OCI-LY7 (cell line): ENCODE measurements around the gene PRMT5. TPM values are rescaled to one million over a fixed set of nuclear protein-coding genes. Genes with fewer than 3 reads are reported as not detected.
"Not testable (repeated sequence)": the region's sequence is repeated elsewhere in the genome, so short reads cannot be mapped to it uniquely, and the experiment has no call there.

Experiments
- BruUV-seq: library from RNA; stranded (reverse); fragments of 400-500 nt; replicated peaks from 2 replicates; lab custom pipeline; 2021; lab: Mats Ljungman, UMichigan
- CTCF ChIA-PET: fragments of 300-600 bp; sonication (Branson Sonifier 250); formaldehyde crosslinking; loops from one replicate; lab custom pipeline; 2022; ENCODE audit warnings: antibody characterized with exemption; ENCODE audit not compliant: unreplicated experiment; lab: Charles Lee
- POLR2A ChIA-PET: fragments of 300-600 bp; sonication (Branson Sonifier 250); formaldehyde crosslinking; loops from one replicate; lab custom pipeline; 2022; ENCODE audit warnings: antibody characterized with exemption; lab: Charles Lee
- DNase-seq: peaks from one replicate; pipeline ENCODE4 v3.0.0-alpha.2; 2015; ENCODE audit warnings: low spot score
- H2AFZ ChIP-seq: fragments of 200-600 bp; sonication (generic), shearing (Covaris generic); 2 replicates; pipeline ENCODE4 v1.6.1; 2014; ENCODE audit warnings: mild to moderate bottlenecking, antibody characterized with exemption, low read length, moderate library complexity
- H3K27ac ChIP-seq: fragments of 200-600 bp; sonication (generic); 2 replicates; pipeline ENCODE4 v1.5.1; 2014; ENCODE audit warnings: mixed run types, low read depth, mild to moderate bottlenecking, moderate library complexity, low read length, inconsistent platforms; ENCODE audit not compliant: poor library complexity, severe bottlenecking
- H3K36me3 ChIP-seq: fragments of 200-600 bp; sonication (generic); 2 replicates; pipeline ENCODE4 v1.6.1; 2014; ENCODE audit warnings: mild to moderate bottlenecking, antibody characterized with exemption, low read length, moderate library complexity, mixed read lengths; ENCODE audit not compliant: insufficient read depth
- H3K4me1 ChIP-seq: fragments of 200-600 bp; sonication (generic); 2 replicates; pipeline ENCODE4 v1.5.1; 2014; ENCODE audit warnings: mild to moderate bottlenecking, low read length; ENCODE audit not compliant: insufficient read depth, poor library complexity, severe bottlenecking
- H3K4me2 ChIP-seq: fragments of 200-600 bp; sonication (generic); 2 replicates; pipeline ENCODE4 v1.6.1; 2014; ENCODE audit warnings: mild to moderate bottlenecking, low read length
- H3K4me3 ChIP-seq: fragments of 200-600 bp; sonication (generic); 2 replicates; pipeline ENCODE4 v1.5.1; 2014; ENCODE audit warnings: mild to moderate bottlenecking, low read depth, low read length; ENCODE audit not compliant: poor library complexity, severe bottlenecking
- H3K79me2 ChIP-seq: fragments of 200-600 bp; sonication (generic); 2 replicates; pipeline ENCODE4 v1.6.1; 2016; ENCODE audit warnings: low read depth, mild to moderate bottlenecking, low read length, moderate library complexity, mixed read lengths; ENCODE audit not compliant: insufficient read depth
- H3K9me2 ChIP-seq: fragments of 200-600 bp; sonication (generic); 2 replicates; pipeline ENCODE4 v1.6.1; 2016; ENCODE audit warnings: mild to moderate bottlenecking, low read length, mixed read lengths; ENCODE audit not compliant: insufficient read depth
- H3K9me3 ChIP-seq: fragments of 200-600 bp; sonication (generic); 2 replicates; pipeline ENCODE4 v1.6.1; 2014; ENCODE audit warnings: mild to moderate bottlenecking, mixed run types, low read length, mixed read lengths
- H4K20me1 ChIP-seq: fragments of 200-600 bp; sonication (generic); 2 replicates; pipeline ENCODE4 v1.6.1; 2014; ENCODE audit warnings: mild to moderate bottlenecking, antibody characterized with exemption, low read length, moderate library complexity, mixed read lengths; ENCODE audit not compliant: insufficient read depth
- EZH2phosphoT487 ChIP-seq: fragments of 200-600 bp; sonication (generic); IDR thresholded peaks from 2 replicates; pipeline ENCODE4 v1.6.1; 2018; ENCODE audit warnings: low read depth, borderline replicate concordance, mild to moderate bottlenecking, mixed run types, antibody characterized with exemption, low read length, moderate library complexity, mixed read lengths
- intact Hi-C: fragments of 100-400 bp; cut with micrococcal nuclease; formaldehyde crosslinking; loops from one replicate; pipeline ENCODE4 v1.10.0; 2022; ENCODE audit not compliant: unreplicated experiment
- total RNA-seq, 2 experiments: library from RNA; depleted of rRNA in 1 of 2; stranded (reverse); fragments of >200 nt in 1 of 2; shearing (Covaris generic) in 1 of 2; gene quantifications; 2 replicates each; pipeline ENCODE4 v1.2.3, GENCODE V29; 2014 to 2022
- TF ChIP-seq, protein P1 (sequence below): fragments of 200-600 bp; sonication (generic); conservative IDR thresholded peaks from 2 replicates; pipeline ENCODE4 v1.5.1; 2014; ENCODE audit warnings: mild to moderate bottlenecking, antibody characterized with exemption, low read length, moderate library complexity, mixed read lengths

The PRMT5 gene
- total RNA-seq, 2 experiments from 2014 or later, result 93.1 to 135 TPM

DNA sequence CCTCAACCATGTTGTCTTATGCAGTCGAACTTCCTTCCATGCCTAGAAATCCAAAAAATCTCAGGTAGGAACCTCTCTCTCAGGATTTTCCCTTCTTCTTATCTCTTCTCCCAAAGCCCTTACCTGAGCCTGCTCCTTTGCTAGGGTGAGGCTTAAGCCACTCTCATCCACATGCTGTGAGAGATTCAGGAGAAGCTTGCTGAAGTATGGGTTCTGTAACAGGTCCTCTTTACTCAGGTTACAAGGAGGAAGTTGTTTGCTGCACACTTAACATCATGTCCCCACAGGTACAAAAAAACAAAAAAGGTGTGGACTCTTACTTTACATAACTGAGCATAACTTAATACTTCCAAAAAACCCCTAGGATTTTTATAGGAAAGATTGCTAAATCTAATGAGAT is 23.2 kb upstream of the PRMT5 start:
- no peak overlapping the region for H3K27ac ChIP-seq
- intact Hi-C loops, result no loop called here
- peaks cover 11% of the 10 kb centered on the region; the same call in 1 of the 2 replicates for H3K79me2 ChIP-seq
- H4K20me1 ChIP-seq, result no peaks in the 10 kb centered on the region
- no peaks in the 10 kb centered on the region for H3K9me2 ChIP-seq
- TF ChIP-seq EZH2phosphoT487, result no peak
- TF ChIP-seq, protein P1, sequence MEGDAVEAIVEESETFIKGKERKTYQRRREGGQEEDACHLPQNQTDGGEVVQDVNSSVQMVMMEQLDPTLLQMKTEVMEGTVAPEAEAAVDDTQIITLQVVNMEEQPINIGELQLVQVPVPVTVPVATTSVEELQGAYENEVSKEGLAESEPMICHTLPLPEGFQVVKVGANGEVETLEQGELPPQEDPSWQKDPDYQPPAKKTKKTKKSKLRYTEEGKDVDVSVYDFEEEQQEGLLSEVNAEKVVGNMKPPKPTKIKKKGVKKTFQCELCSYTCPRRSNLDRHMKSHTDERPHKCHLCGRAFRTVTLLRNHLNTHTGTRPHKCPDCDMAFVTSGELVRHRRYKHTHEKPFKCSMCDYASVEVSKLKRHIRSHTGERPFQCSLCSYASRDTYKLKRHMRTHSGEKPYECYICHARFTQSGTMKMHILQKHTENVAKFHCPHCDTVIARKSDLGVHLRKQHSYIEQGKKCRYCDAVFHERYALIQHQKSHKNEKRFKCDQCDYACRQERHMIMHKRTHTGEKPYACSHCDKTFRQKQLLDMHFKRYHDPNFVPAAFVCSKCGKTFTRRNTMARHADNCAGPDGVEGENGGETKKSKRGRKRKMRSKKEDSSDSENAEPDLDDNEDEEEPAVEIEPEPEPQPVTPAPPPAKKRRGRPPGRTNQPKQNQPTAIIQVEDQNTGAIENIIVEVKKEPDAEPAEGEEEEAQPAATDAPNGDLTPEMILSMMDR, result no peak
- H3K4me3 ChIP-seq, result no peak overlapping the region
- H3K4me1 ChIP-seq, result peaks cover 14% of the 10 kb centered on the region
- peaks cover 64% of the 10 kb centered on the region for H3K36me3 ChIP-seq
- no peak for DNase-seq
- H3K9me3 ChIP-seq, result no peaks in the 10 kb centered on the region
- no TSS peak for BruUV-seq
- no peak overlapping the region for H3K4me2 ChIP-seq
- H2AFZ ChIP-seq, result no peak overlapping the region
- ChIA-PET POLR2A (no interaction called here), CTCF (no interaction called here)

DNA sequence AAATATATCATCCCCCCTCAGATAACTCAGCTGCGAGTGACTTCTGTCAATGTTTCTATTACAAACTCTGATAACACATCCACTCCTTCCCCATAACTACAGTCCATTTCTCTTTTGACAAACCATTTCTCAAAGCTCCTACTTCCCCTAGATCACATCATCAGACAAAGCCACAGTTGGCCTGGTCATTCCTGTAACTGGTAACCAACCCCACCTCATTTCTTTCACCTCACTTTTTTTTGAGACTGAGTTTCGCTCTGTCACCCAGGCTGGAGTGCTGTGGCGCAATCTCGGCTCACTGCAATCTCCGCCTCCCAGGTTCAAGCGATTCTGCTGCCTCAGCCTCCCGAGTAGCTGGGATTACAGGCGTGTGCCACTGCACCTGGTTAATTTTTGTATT is 22.6 kb upstream of the PRMT5 start:
- intact Hi-C loops, H3K27ac ChIP-seq: not testable (repeated sequence)

DNA sequence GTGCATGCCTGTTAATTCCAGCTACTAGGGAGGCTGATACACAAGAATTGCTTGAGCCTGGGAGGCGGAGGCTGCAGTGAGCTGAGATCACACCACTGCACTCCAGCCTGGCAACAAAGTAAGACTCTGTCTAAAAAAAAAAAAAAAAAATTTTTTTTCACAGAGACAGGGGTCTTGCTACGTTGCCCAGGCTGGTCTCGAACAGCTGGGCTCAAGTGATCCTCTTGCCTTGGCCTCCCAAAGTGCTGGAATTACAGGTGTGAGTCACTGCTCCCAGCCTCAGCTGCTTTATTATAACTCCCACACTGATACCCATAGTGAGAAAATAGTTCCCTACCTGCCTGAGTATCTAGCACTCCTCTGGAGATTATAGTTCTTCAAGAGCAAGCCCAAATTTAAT is 16.5 kb upstream of the PRMT5 start:
- Histone ChIP-seq H3K4me1 (no peaks in the 10 kb centered on the region), H3K9me2 (no peaks in the 10 kb centered on the region), H3K9me3 (no peaks in the 10 kb centered on the region), H3K4me2 (no peak overlapping the region), H3K36me3 (peaks cover 73% of the 10 kb centered on the region), H3K79me2 (no peaks in the 10 kb centered on the region), H2AFZ (no peak overlapping the region), H3K27ac (no peak overlapping the region), H3K4me3 (no peak overlapping the region), H4K20me1 (no peaks in the 10 kb centered on the region)
- no TSS peak for BruUV-seq
- CTCF ChIA-PET, result interaction anchor here (0.6 to 1.5 kb wide), 2 partner anchors 16 to 157 kb away, joined by 3 to 4 read pairs; no protein-coding TSS in a partner anchor
- intact Hi-C loops, result no loop called here
- POLR2A ChIA-PET, result interaction anchor here (0.6 to 4.0 kb wide), 5 partner anchors 11 to 149 kb away, joined by 3 to 28 read pairs (median 3); partner anchors contain the start of genes ACIN1, HAUS4 and RBM23
- DNase-seq, result no peak
- TF ChIP-seq EZH2phosphoT487, result no peak
- TF ChIP-seq, protein P1, result no peak

More for the DNA sequence above, 22.6 kb upstream of the PRMT5 start:
- POLR2A ChIA-PET, H3K9me3 ChIP-seq, H3K9me2 ChIP-seq, H3K4me3 ChIP-seq, H3K4me2 ChIP-seq, BruUV-seq, CTCF ChIA-PET, H4K20me1 ChIP-seq, DNase-seq, H2AFZ ChIP-seq: not testable (repeated sequence)
- Histone ChIP-seq H3K36me3 (peaks cover 70% of the 10 kb centered on the region), H3K79me2 (peaks cover 11% of the 10 kb centered on the region; the same call in 1 of the 2 replicates), H3K4me1 (peaks cover 11% of the 10 kb centered on the region)
